GM12878 (cell line): ENCODE results near the gene ABCC4. TPM values are rescaled to one million over a fixed set of nuclear protein-coding genes. Genes with fewer than 3 reads are reported as not detected.

ENCODE experiments used
- ATAC-seq: fragments of 200-7000 bp; cut with Tn5 transposase; 3 replicates; pipeline ENCODE4 v1.9.1; 2020; ENCODE audit warnings: mild to moderate bottlenecking, moderate library complexity
- BruUV-seq: library from RNA; stranded (reverse); fragments of 400-500 nt; replicated peaks from 2 replicates; lab custom pipeline; 2021; lab: Mats Ljungman, UMichigan
- CTCF ChIA-PET: fragments of 300-600 bp; sonication (Branson Sonifier 250); formaldehyde crosslinking; extraction: SDS; loops from one replicate; lab custom pipeline; 2021; ENCODE audit warnings: inconsistent platforms; lab: Yijun Ruan, JAX
- POLR2A ChIA-PET: fragments of 350-600 bp; formaldehyde crosslinking; extraction: SDS; loops from one replicate; lab custom pipeline; 2021; ENCODE audit warnings: inconsistent platforms; lab: Charles Lee
- RAD21 ChIA-PET: fragments of 300-600 bp; sonication (Branson Sonifier 250); formaldehyde crosslinking; loops from one replicate; lab custom pipeline; 2023; ENCODE audit warnings: antibody characterized with exemption; ENCODE audit not compliant: unreplicated experiment; lab: Charles Lee
- SMC1A ChIA-PET: fragments of 300-600 bp; sonication (Branson Sonifier 250); formaldehyde crosslinking; loops from one replicate; lab custom pipeline; 2023; ENCODE audit not compliant: unreplicated experiment, uncharacterized antibody; lab: Charles Lee
- DNase-seq: peaks from one replicate; pipeline ENCODE4 v3.0.0-alpha.2; 2011; ENCODE audit warnings: low read depth, low spot score
- FAIRE-seq: peaks from 3 replicates; lab custom pipeline; 2011; peaks lifted over from hg19 to GRCh38; lab: Jason Lieb, UNC
- H2AFZ ChIP-seq: 2 replicates; pipeline ENCODE4 v1.6.0; 2011; ENCODE audit warnings: low read depth, low read length, control low read depth; ENCODE audit not compliant: control insufficient read depth
- H3K27ac ChIP-seq: 2 replicates; pipeline ENCODE4 v1.5.1; 2011; ENCODE audit warnings: control low read depth; ENCODE audit not compliant: control insufficient read depth, insufficient read depth
- H3K27me3 ChIP-seq, 2 experiments: replicated peaks in 1 of 2; 2 replicates each; pipeline versions ENCODE4 v1.6.0 to v1.6.1; 2011; ENCODE audit warnings: low read length in 1 of 2; ENCODE audit not compliant: control insufficient read depth in 2 of 2, insufficient read depth in 2 of 2
- H3K36me3 ChIP-seq, 2 experiments: 2 replicates each; pipeline ENCODE4 v1.5.1; 2011; ENCODE audit warnings: low read length in 1 of 2; ENCODE audit not compliant: control insufficient read depth in 2 of 2, insufficient read depth in 2 of 2
- H3K4me1 ChIP-seq: 2 replicates; pipeline ENCODE4 v1.6.1; 2011; ENCODE audit warnings: mild to moderate bottlenecking, low read length, moderate library complexity, mixed read lengths; ENCODE audit not compliant: control insufficient read depth, insufficient read depth
- H3K4me2 ChIP-seq: 2 replicates; pipeline ENCODE4 v1.6.0; 2011; ENCODE audit warnings: control low read depth; ENCODE audit not compliant: control insufficient read depth, insufficient read depth
- H3K4me3 ChIP-seq: fragments of 200-600 bp; sonication (generic); 2 replicates; pipeline ENCODE4 v1.5.1; 2016
- H3K79me2 ChIP-seq: 2 replicates; pipeline ENCODE4 v1.6.0; 2011; ENCODE audit warnings: low read length; ENCODE audit not compliant: control insufficient read depth, insufficient read depth
- H3K9ac ChIP-seq: 2 replicates; pipeline ENCODE4 v1.8.0; 2011; ENCODE audit warnings: low read length, control low read depth, mixed read lengths; ENCODE audit not compliant: control insufficient read depth, insufficient read depth
- H3K9me3 ChIP-seq: replicated peaks from 3 replicates; pipeline ENCODE4 v1.5.1; 2011; ENCODE audit warnings: mild to moderate bottlenecking, low read length; ENCODE audit not compliant: control insufficient read depth, insufficient read depth
- H4K20me1 ChIP-seq: 2 replicates; pipeline ENCODE4 v1.6.0; 2011; ENCODE audit not compliant: control insufficient read depth, insufficient read depth
- BHLHE40 ChIP-seq, 2 experiments: fragments of 450-650 bp in 1 of 2; IDR thresholded peaks; 2 replicates each; pipeline ENCODE4 v1.6.1; 2011 to 2017; ENCODE audit warnings: low read depth in 2 of 2, borderline replicate concordance in 1 of 2, improper control_type of control experiment in 1 of 2, low read length in 1 of 2, mild to moderate bottlenecking in 1 of 2
- MTA3 ChIP-seq: IDR thresholded peaks from 2 replicates; pipeline ENCODE4 v1.6.1; 2012; ENCODE audit warnings: low read length, inconsistent platforms, borderline replicate concordance
- MYC ChIP-seq: IDR thresholded peaks from 2 replicates; pipeline ENCODE4 v1.6.1; 2011; ENCODE audit warnings: mild to moderate bottlenecking, low read length, moderate library complexity, inconsistent platforms; ENCODE audit not compliant: insufficient read depth, insufficient replicate concordance, insufficient read length, severe bottlenecking
- NRF1 ChIP-seq: conservative IDR thresholded peaks from 2 replicates; pipeline ENCODE4 v1.6.1; 2011; ENCODE audit warnings: mild to moderate bottlenecking, low read depth, low read length, improper control_type of control experiment
- PKNOX1 ChIP-seq: fragments of 450-650 bp; IDR thresholded peaks from 2 replicates; pipeline ENCODE4 v1.6.1; 2016; ENCODE audit warnings: mild to moderate bottlenecking
- PRDM15 ChIP-seq: fragments of 450-650 bp; formaldehyde crosslinking; IDR thresholded peaks from 2 replicates; pipeline ENCODE4 v1.4.0; 2020; ENCODE audit warnings: mild to moderate bottlenecking, moderate library complexity
- RAD21 ChIP-seq: IDR thresholded peaks from 2 replicates; pipeline ENCODE4 v1.6.1; 2011; ENCODE audit warnings: mild to moderate bottlenecking, low read depth, low read length, moderate library complexity; ENCODE audit not compliant: insufficient read depth
- SIX5 ChIP-seq: IDR thresholded peaks from 2 replicates; pipeline ENCODE4 v1.6.1; 2011; ENCODE audit warnings: mild to moderate bottlenecking, low read depth, low read length, moderate library complexity; ENCODE audit not compliant: severe bottlenecking
- TAF1 ChIP-seq: IDR thresholded peaks from 2 replicates; pipeline ENCODE4 v1.6.1; 2011; ENCODE audit warnings: mild to moderate bottlenecking, low read depth, low read length, borderline replicate concordance
- WGBS: methylation state at CpG from one replicate; pipeline ENCODE4 v1.1.6; 2016; ENCODE audit warnings: low lambda C conversion rate; ENCODE audit not compliant: insufficient replicate concordance, insufficient coverage; ENCODE audit errors: missing lambda C conversion rate; 5-methylcytosine and 5-hydroxymethylcytosine counted together
- in situ Hi-C: fragments of 300-500 bp; cut with MboI; formaldehyde crosslinking; loops from 9 replicates; pipeline ENCODE4 v1.14.3; 2018; ENCODE audit warnings: mixed read lengths
- intact Hi-C: fragments of 100-400 bp; cut with micrococcal nuclease; formaldehyde crosslinking; loops from one replicate; pipeline ENCODE4 v1.14.2; 2022; ENCODE audit not compliant: unreplicated experiment
- polyA plus RNA-seq, 11 experiments: library from polyadenylated mRNA; depleted of rRNA in 4 of 11; unstranded in 6 of 11; stranded (reverse) in 5 of 11; fragments of >200 nt; fragmentation: Nextera tagmentation in 4 of 11; fragmentation: Illumina TruSeq in 1 of 11; extraction: Ambion mirVana in 4 of 11; extraction: Trizol in 1 of 11; gene quantifications; 1 replicate in 1 of 11; 2 replicates in 10 of 11; pipeline versions ENCODE4 v1.2.1 to v1.2.3, GENCODE V29; 2011 to 2016; ENCODE audit warnings: inconsistent platforms in 2 of 11, missing spikeins in 2 of 11, low read depth in 1 of 11
- total RNA-seq, 4 experiments: library from RNA; depleted of rRNA in 3 of 4; stranded (reverse); fragments of >200 nt in 3 of 4; fragmentation: Illumina TruSeq in 1 of 4; extraction: Trizol in 1 of 4; gene quantifications; 2 replicates each; pipeline versions ENCODE4 v1.2.1 to v1.2.3, GENCODE V29; 2013 to 2021

Gene ABCC4
- total and polyA plus RNA-seq, 10 of the 15 experiments (the other 5 are each of a cell fraction or from before 2014, with no cell fraction given): 7.2 to 44.4 (median 24.1) TPM

- ChIA-PET CTCF (interaction anchor here (0.8 to 3.1 kb wide), 7 partner anchors 9 to 479 kb away, joined by 3 to 14 read pairs (median 3); no protein-coding TSS in a partner anchor), POLR2A (no interaction called here), RAD21 (interaction anchor here (0.8 to 1.0 kb wide), 2 partner anchors 227 to 249 kb away, joined by 3 read pairs; no protein-coding TSS in a partner anchor), SMC1A (interaction anchor here (1.2 to 2.8 kb wide), 3 partner anchors 10 to 251 kb away, joined by 3 to 12 read pairs (median 5); no protein-coding TSS in a partner anchor)
- H3K4me2 ChIP-seq: no peak overlapping the region
- H4K20me1 ChIP-seq: no peaks in the 10 kb centered on the region
- TF ChIP-seq TAF1 (no peak), MYC (no peak), RAD21 (no peak)
- 96% methylated on average over 7 of the region's 7 CpGs for WGBS
- H3K9me3 ChIP-seq: no peaks in the 10 kb centered on the region
- no TSS peak for BruUV-seq
- H2AFZ ChIP-seq: no peak overlapping the region
- H3K27me3 ChIP-seq: no peaks in the 10 kb centered on the region
- in situ Hi-C loops (no loop called here), intact Hi-C loops (no loop called here)
- H3K4me1 ChIP-seq: no peaks in the 10 kb centered on the region
- DNase-seq (no peak), ATAC-seq (no peak), FAIRE-seq (peak; percentile 7)
- no peaks in the 10 kb centered on the region for H3K79me2 ChIP-seq
- no peak overlapping the region for H3K4me3 ChIP-seq
- no peak overlapping the region for H3K9ac ChIP-seq
- peaks cover 2 to 3% of the 10 kb centered on the region in 2 experiments; a peak in 3 of 4 replicates for H3K36me3 ChIP-seq
- H3K27ac ChIP-seq: no peak overlapping the region
Observed at GRCh38 chr13:95153647-95154412, 147.4 kb downstream of the ABCC4 start.

- DNase-seq: no peak
- H3K4me1 ChIP-seq: no peaks in the 10 kb centered on the region
- H3K9ac ChIP-seq: no peak overlapping the region
- ChIA-PET SMC1A (no interaction called here), POLR2A (interaction anchor here (0.5 kb wide), 1 partner anchor 35 kb away, joined by 4 read pairs; no protein-coding TSS in a partner anchor), RAD21 (interaction anchor here (1.2 kb wide), 1 partner anchor 52 kb away, joined by 3 read pairs; no protein-coding TSS in a partner anchor), CTCF (no interaction called here)
- in situ Hi-C loops: no loop called here
- H3K79me2 ChIP-seq: no peaks in the 10 kb centered on the region
- H4K20me1 ChIP-seq: no peaks in the 10 kb centered on the region
- FAIRE-seq: no peak
- no TSS peak for BruUV-seq
- intact Hi-C loops: no loop called here
- H3K27me3 ChIP-seq: no peaks in the 10 kb centered on the region
- H3K9me3 ChIP-seq: no peaks in the 10 kb centered on the region
- H2AFZ ChIP-seq: no peak overlapping the region
- H3K4me2 ChIP-seq: no peak overlapping the region
- no peak for ATAC-seq
- H3K36me3 ChIP-seq: peaks cover 0 to 3% of the 10 kb centered on the region in 2 experiments; a peak in 2 of 4 replicates
- WGBS: 99% methylated on average over 4 of the region's 4 CpGs
- H3K27ac ChIP-seq: no peak overlapping the region
- H3K4me3 ChIP-seq: no peak overlapping the region
- no peak for TF ChIP-seq SIX5
- TF ChIP-seq BHLHE40 (IDR thresholded peaks at IDR 0.05; ENCODE audit: borderline replicate concordance in 1 of 2, low read depth in 2 of 2, low read length in 1 of 2): no peak
- no peak for TF ChIP-seq NRF1
- no peak for TF ChIP-seq MTA3
- no peak for TF ChIP-seq PRDM15 (CRISPR knock-in tag)
- TF ChIP-seq PKNOX1: no peak
Observed at GRCh38 chr13:95151942-95152587, 149.2 kb downstream of the ABCC4 start.
